ENCODE results near the gene ISM1. TPM values are rescaled to one million over a fixed set of nuclear protein-coding genes. Genes with fewer than 3 reads are reported as not detected.
A peak's percentile ranks its signal among the peaks of the same experiment; 100 is the strongest.

Gene ISM1
- total and polyA plus RNA-seq, 2 donors (not counting 1 experiment from before 2014, with no cell fraction given): 0.10 to 0.17 TPM

DNA sequence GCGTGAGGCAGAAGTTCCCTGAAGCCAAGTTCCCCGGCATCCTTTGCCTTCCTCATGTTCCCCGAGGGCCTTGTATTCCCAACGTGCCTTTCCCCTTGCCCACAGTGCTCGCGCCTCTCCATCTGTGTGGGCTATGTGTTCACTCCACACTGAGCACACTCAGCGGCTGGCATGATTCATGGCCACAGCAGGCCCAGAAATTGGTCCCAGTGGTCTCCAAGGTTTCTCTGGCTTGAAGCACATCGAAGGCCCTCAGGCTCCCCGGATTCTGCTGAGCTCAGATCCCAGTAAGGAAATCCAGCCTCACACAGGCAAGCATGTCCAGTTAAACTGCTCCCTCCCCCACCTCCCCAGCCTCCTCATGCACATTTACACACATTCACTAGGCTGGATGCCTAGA is 123.6 kb downstream of the ISM1 start:
- TF ChIP-seq, protein P1, sequence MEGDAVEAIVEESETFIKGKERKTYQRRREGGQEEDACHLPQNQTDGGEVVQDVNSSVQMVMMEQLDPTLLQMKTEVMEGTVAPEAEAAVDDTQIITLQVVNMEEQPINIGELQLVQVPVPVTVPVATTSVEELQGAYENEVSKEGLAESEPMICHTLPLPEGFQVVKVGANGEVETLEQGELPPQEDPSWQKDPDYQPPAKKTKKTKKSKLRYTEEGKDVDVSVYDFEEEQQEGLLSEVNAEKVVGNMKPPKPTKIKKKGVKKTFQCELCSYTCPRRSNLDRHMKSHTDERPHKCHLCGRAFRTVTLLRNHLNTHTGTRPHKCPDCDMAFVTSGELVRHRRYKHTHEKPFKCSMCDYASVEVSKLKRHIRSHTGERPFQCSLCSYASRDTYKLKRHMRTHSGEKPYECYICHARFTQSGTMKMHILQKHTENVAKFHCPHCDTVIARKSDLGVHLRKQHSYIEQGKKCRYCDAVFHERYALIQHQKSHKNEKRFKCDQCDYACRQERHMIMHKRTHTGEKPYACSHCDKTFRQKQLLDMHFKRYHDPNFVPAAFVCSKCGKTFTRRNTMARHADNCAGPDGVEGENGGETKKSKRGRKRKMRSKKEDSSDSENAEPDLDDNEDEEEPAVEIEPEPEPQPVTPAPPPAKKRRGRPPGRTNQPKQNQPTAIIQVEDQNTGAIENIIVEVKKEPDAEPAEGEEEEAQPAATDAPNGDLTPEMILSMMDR (conservative IDR thresholded peaks at IDR 0.05 in 1 of 2, IDR thresholded peaks at IDR 0.05 in 1 of 2; ENCODE audit: low read depth in 1 of 2, low read length in 2 of 2): no peak
- Histone ChIP-seq H3K4me2 (ENCODE audit: extremely low read depth, insufficient read depth, low read length) (no peak overlapping the region), H3K9me3 (ENCODE audit: control insufficient read depth, insufficient read depth, low read depth, low read length) (no peaks in the 10 kb centered on the region), H3K36me3 (ENCODE audit: control insufficient read depth, insufficient read depth, low read length) (no peaks in the 10 kb centered on the region), H3K4me1 (ENCODE audit: control insufficient read depth, extremely low read depth, insufficient read depth, low read length) (no peaks in the 10 kb centered on the region), H3K4me3 (replicated peaks in 1 of 4; ENCODE audit: control extremely low read depth in 1 of 4, insufficient read depth in 1 of 4, low read depth in 3 of 4, low read length in 4 of 4) (no peak overlapping the region), H3K27me3 (ENCODE audit: control insufficient read depth, insufficient read depth, low read length) (no peaks in the 10 kb centered on the region), H4K20me1 (ENCODE audit: control insufficient read depth, extremely low read depth, insufficient read depth, low read length) (no peaks in the 10 kb centered on the region), H3K9ac (ENCODE audit: insufficient read depth, low read length) (no peak overlapping the region), H3K79me2 (ENCODE audit: control insufficient read depth, insufficient read depth, low read length) (no peaks in the 10 kb centered on the region), H3K27ac (ENCODE audit: insufficient read depth, low read length) (no peak overlapping the region), H2AFZ (ENCODE audit: low read length) (no peak overlapping the region)
- DNase-seq (ENCODE audit: low read depth in 2 of 2): no peak

DNA sequence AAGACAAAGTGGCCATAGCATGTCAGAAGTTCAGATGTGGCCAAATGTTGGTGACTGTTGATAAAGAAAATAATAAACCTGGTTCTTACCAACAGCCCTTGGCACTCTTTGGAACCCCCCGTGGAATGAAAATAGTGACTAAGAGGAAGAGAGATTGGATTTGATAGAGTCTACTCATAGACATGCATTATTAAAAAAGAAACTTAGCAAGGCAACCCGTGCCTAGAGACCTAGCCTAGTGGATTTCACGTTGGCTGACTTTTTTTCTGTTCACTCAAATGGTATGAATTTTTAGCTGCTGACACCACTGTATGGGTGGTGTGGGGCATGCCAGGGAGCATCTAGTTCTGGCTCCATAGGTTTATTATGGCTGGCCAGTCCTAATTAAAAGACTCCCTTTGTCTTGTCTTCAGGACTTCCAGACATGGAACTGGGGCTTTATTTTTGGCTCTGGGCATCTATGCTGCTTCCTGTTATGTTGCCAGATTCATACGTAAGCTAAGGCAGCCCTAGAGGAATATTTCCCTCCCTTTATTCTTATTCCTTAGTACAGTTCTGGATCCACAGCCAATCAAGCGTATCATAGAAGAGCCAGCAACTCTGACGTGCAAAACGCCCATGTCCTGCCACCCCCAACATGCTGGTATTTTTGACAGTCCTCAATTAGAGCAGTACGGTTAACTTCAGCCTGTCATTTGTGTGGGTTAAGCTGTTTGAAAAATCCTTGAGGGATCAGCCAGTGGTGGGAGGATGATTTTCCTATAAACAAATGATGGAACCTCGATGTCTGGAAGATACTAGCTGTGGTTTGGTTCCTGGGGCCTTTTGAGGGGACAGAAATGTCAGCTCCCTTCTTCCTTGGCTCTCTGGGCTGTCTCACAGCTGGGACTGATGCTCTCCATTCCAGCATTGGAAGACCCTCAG is 127.5 kb downstream of the ISM1 start:
- Histone ChIP-seq H3K27ac (ENCODE audit: insufficient read depth, low read length) (no peak overlapping the region), H3K4me1 (ENCODE audit: control insufficient read depth, extremely low read depth, insufficient read depth, low read length) (no peaks in the 10 kb centered on the region), H3K79me2 (ENCODE audit: control insufficient read depth, insufficient read depth, low read length) (no peaks in the 10 kb centered on the region), H3K9ac (ENCODE audit: insufficient read depth, low read length) (no peak overlapping the region), H3K4me2 (ENCODE audit: extremely low read depth, insufficient read depth, low read length) (peak overlapping the region; percentile 23), H2AFZ (ENCODE audit: low read length) (no peak overlapping the region), H3K4me3 (replicated peaks in 1 of 4; ENCODE audit: control extremely low read depth in 1 of 4, insufficient read depth in 1 of 4, low read depth in 3 of 4, low read length in 4 of 4) (peak overlapping the region in 2 of 4 experiments; percentile 5 to 39), H3K36me3 (ENCODE audit: control insufficient read depth, insufficient read depth, low read length) (no peaks in the 10 kb centered on the region), H4K20me1 (ENCODE audit: control insufficient read depth, extremely low read depth, insufficient read depth, low read length) (no peaks in the 10 kb centered on the region), H3K27me3 (ENCODE audit: control insufficient read depth, insufficient read depth, low read length) (no peaks in the 10 kb centered on the region), H3K9me3 (ENCODE audit: control insufficient read depth, insufficient read depth, low read depth, low read length) (no peaks in the 10 kb centered on the region)
- peak; percentile 4 to 59 for DNase-seq (ENCODE audit: low read depth in 2 of 2)
- TF ChIP-seq EZH2 (IDR thresholded peaks at IDR 0.05; ENCODE audit: low read length, missing control alignments): no peak
- TF ChIP-seq, protein P1 (conservative IDR thresholded peaks at IDR 0.05 in 1 of 2, IDR thresholded peaks at IDR 0.05 in 1 of 2; ENCODE audit: low read depth in 1 of 2, low read length in 2 of 2): no peak

DNA sequence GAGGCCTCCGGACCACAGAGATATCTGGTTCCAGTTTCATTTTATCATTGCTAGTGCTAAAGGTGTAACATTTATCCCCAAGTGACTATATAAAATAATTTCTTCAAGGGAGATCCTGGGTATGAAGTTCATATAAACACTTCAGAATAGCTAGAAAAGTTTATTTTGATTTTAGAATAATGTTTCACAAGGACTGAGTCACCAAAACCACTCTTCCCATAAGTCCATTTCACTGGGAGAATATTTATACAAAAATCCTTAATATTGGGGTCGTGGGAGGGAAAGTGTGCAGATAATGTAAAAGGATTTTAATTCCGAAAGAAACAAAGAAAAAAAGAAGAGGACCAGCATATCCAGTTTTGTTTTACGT is 128.1 kb downstream of the ISM1 start:
- H3K4me3 ChIP-seq (replicated peaks in 1 of 4; ENCODE audit: control extremely low read depth in 1 of 4, insufficient read depth in 1 of 4, low read depth in 3 of 4, low read length in 4 of 4): peak overlapping the region in 2 of 4 experiments; percentile 5 to 39
- DNase-seq (ENCODE audit: low read depth in 2 of 2): peak in 1 of 2 donors; percentile 63
- H3K79me2 ChIP-seq (ENCODE audit: control insufficient read depth, insufficient read depth, low read length): no peaks in the 10 kb centered on the region
- no peak overlapping the region for H3K9ac ChIP-seq (ENCODE audit: insufficient read depth, low read length)
- no peaks in the 10 kb centered on the region for H3K9me3 ChIP-seq (ENCODE audit: control insufficient read depth, insufficient read depth, low read depth, low read length)
- no peaks in the 10 kb centered on the region for H3K4me1 ChIP-seq (ENCODE audit: control insufficient read depth, extremely low read depth, insufficient read depth, low read length)
- no peaks in the 10 kb centered on the region for H3K36me3 ChIP-seq (ENCODE audit: control insufficient read depth, insufficient read depth, low read length)
- TF ChIP-seq EZH2 (IDR thresholded peaks at IDR 0.05; ENCODE audit: low read length, missing control alignments): no peak
- TF ChIP-seq, protein P1 (conservative IDR thresholded peaks at IDR 0.05 in 1 of 2, IDR thresholded peaks at IDR 0.05 in 1 of 2; ENCODE audit: low read depth in 1 of 2, low read length in 2 of 2): no peak
- H2AFZ ChIP-seq (ENCODE audit: low read length): no peak overlapping the region
- no peak overlapping the region for H3K27ac ChIP-seq (ENCODE audit: insufficient read depth, low read length)
- no peaks in the 10 kb centered on the region for H4K20me1 ChIP-seq (ENCODE audit: control insufficient read depth, extremely low read depth, insufficient read depth, low read length)
- H3K4me2 ChIP-seq (ENCODE audit: extremely low read depth, insufficient read depth, low read length): peak overlapping the region; percentile 23
- H3K27me3 ChIP-seq (ENCODE audit: control insufficient read depth, insufficient read depth, low read length): no peaks in the 10 kb centered on the region

Other genes starting within 250 kb of the ISM1 start
- gene SPTLC3, start 212.3 kb upstream of the ISM1 start, total RNA-seq: 4.0 and 5.9 TPM in 2 replicates
- 1.2 and 4.0 TPM in 2 replicates for gene SPTLC3, start 212.3 kb upstream of the ISM1 start, polyA plus RNA-seq